SK-N-MC (cell line): ENCODE measurements around the gene B3GAT1.

Experiments used
- EZH2 ChIP-seq: fragments of 200-600 bp; sonication (generic); IDR thresholded peaks from one replicate; pipeline ENCODE4 v1.6.1; 2017; ENCODE audit warnings: antibody characterized with exemption
- POLR2AphosphoS5 ChIP-seq: IDR thresholded peaks from 2 replicates; pipeline ENCODE4 v1.6.1; 2012; ENCODE audit warnings: mild to moderate bottlenecking, low read depth, low read length, borderline replicate concordance

DNA sequence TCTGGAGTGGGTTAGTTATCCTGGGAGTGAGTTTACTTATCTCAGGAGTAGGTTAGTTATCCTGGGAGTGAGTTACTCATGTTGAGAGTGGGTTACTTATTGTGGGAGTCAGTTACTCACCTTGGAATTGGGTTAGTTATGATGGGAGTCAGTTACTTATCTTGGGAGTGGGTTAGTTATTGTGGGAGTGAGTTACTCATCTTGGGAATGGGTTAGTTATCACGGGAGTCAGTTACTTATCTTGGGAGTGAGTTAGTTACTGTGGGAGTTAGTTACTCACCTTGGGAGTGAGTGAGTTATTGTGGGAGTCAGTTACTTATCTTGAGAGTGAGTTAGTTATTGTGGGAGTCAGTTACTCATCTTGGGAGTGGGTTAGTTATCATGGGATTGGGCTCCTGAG, 49.6 kb upstream of the B3GAT1 start:
- TF ChIP-seq POLR2AphosphoS5 = no peak
- TF ChIP-seq EZH2 = no peak
